ENCODE results near the gene CTNNBL1. TPM values are rescaled to one million over a fixed set of nuclear protein-coding genes. Genes with fewer than 3 reads are reported as not detected.
A peak's percentile ranks its signal among the peaks of the same experiment; 100 is the strongest.

CTNNBL1 gene
- total RNA-seq, 1 donor from 2014 or later: 87.7 TPM

DNA sequence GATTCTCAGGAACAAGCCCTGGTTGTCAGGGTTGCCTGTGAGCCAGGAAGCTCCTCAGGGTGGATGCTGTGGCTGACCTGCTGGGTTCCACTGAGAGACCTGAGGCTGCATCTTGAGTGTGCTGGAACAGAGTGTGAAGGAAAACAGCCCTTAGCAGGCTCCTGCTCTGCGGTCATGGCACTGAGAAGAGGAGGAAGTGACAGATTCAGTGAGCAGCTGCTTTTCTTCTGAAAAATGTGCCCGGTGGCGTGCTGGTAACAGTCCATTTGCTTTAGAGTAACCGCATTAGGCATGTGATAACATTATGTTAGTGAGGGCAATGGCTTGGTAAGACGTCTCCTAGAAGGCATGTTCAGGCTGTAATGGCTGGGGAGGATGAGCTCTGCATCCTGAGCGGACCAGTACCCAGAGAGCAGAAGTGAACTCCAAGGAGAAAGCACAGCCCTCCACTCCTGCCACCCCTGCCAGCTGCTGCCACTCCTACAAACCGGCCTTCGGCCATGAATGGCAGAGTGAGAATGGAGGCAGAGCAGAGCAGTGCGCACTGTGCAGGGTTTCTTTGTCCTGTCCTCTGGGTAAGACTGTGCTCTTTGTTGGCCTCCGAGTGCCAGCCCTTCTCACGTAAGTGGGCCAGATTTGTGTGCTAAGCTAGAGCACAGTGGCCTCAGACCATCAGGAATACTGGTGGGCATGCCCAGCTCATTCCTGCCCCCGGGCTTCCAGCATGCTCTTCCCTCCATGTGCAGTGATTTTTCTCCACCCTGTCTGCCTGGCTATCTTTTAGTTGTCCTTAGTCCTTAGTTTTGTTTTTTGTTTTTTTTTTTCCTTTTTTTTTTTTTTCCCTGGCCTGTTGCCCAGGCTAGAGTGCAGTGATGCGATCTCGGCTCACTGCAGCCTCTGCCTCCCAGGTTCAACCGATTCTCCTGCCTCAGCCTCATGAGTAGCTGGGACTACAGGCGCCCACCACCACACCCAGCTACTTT is 111.0 kb downstream of the CTNNBL1 start:
- Mint-ChIP-seq H3K4me3 (no peak overlapping the region), H3K9me3 (no peaks in the 10 kb centered on the region), H3K27ac (ENCODE audit: unreplicated experiment) (no peak overlapping the region), H3K4me1 (peaks cover 12% of the 10 kb centered on the region), H3K36me3 (ENCODE audit: low read depth) (peaks cover 7% of the 10 kb centered on the region), H3K27me3 (ENCODE audit: low read depth) (no peaks in the 10 kb centered on the region)
- TF ChIP-seq, protein P1, sequence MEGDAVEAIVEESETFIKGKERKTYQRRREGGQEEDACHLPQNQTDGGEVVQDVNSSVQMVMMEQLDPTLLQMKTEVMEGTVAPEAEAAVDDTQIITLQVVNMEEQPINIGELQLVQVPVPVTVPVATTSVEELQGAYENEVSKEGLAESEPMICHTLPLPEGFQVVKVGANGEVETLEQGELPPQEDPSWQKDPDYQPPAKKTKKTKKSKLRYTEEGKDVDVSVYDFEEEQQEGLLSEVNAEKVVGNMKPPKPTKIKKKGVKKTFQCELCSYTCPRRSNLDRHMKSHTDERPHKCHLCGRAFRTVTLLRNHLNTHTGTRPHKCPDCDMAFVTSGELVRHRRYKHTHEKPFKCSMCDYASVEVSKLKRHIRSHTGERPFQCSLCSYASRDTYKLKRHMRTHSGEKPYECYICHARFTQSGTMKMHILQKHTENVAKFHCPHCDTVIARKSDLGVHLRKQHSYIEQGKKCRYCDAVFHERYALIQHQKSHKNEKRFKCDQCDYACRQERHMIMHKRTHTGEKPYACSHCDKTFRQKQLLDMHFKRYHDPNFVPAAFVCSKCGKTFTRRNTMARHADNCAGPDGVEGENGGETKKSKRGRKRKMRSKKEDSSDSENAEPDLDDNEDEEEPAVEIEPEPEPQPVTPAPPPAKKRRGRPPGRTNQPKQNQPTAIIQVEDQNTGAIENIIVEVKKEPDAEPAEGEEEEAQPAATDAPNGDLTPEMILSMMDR (conservative IDR thresholded peaks at IDR 0.05): no peak
- DNase-seq (ENCODE audit: low read depth, low spot score): no peak

DNA sequence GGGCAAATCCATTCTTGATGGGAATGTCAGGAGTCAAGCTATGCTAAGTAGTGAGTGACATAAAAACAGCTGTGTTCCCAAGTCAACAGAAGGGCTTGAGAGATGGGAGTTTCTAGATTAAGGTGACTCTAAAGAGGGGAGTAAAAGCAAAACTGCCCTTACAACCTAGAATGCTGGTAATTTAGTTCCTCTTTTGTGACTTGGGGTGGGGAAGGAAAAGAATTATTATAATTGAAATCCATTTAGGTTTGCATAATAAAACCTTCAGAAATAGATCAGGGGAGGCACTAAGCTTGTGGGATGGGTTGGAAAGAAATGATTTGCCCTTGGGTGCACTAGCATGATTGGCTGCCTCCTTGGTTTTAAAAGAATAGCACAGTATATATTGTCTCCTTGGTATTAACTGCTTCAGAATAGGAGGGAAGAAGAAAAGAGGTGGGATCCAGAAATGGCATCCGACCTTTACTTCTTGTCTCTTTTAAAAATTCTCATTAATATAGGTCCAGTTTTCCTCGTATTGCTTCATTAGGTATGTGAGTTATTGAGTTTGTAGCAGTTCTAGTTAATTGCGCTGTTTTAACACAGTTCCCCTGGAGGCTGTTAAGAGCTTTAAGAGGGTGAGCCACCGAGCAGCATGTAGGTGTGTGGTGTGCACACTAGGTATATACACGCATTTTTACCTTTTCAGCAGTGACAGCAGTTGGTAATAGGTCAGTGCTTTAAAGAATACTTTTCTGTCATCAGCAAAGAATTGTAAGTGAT is 113.8 kb downstream of the CTNNBL1 start:
- no peak overlapping the region for H3K27ac Mint-ChIP-seq (ENCODE audit: unreplicated experiment)
- TF ChIP-seq, protein P1 (conservative IDR thresholded peaks at IDR 0.05): no peak
- no peaks in the 10 kb centered on the region for H3K9me3 Mint-ChIP-seq
- H3K36me3 Mint-ChIP-seq (ENCODE audit: low read depth): peaks cover 7% of the 10 kb centered on the region
- no peak for DNase-seq (ENCODE audit: low read depth, low spot score)
- H3K4me3 Mint-ChIP-seq: no peak overlapping the region
- H3K27me3 Mint-ChIP-seq (ENCODE audit: low read depth): no peaks in the 10 kb centered on the region
- H3K4me1 Mint-ChIP-seq: peaks cover 12% of the 10 kb centered on the region

DNA sequence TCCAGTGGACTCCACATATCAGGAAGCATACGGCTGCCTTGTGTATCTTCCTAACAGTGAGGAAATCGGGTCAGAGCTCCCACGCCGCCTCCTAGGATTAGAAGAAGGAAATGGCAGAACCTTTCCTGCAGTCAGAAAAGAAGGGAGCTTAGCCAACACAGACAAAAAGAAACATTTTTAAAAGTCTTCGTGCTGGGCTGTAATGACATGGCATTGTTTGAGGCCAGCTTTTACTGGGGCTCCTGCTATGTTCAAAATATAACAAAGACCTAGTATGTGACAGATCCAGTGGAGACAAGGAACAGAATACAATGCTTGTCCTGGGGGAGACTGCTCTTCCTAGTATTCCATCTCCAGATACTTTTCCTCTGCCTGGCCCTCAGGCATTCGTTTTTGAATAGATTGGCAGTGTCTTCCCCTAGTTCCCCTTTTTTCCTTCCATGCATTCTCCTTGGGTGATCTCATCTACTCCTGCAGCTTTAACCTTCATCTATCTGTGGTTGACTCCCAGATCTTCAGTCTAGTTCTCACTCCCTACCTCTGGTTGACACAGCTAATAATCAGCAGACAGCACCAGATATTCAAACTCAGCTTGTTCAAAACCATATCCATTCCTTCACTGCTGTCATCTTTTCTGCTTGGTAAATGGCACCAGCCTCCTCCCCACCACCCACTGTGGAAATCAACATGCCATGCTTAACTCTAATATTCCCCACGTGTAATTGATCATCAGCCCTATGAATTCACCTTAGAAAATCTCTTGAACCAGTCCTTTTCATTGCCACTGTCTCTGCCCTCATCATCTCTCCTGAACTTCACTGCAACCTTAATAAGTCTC is 114.6 kb downstream of the CTNNBL1 start:
- Mint-ChIP-seq H3K4me3 (no peak overlapping the region), H3K36me3 (ENCODE audit: low read depth) (peaks cover 7% of the 10 kb centered on the region), H3K27me3 (ENCODE audit: low read depth) (no peaks in the 10 kb centered on the region), H3K27ac (ENCODE audit: unreplicated experiment) (peak overlapping the region; percentile 21), H3K9me3 (no peaks in the 10 kb centered on the region), H3K4me1 (peaks cover 12% of the 10 kb centered on the region)
- no peak for DNase-seq (ENCODE audit: low read depth, low spot score)
- TF ChIP-seq, protein P1 (conservative IDR thresholded peaks at IDR 0.05): no peak

GRCh38 chr20:37810027-37810426 is 116.2 kb downstream of the CTNNBL1 start:
- H3K4me1 Mint-ChIP-seq: peaks cover 12% of the 10 kb centered on the region
- H3K27ac Mint-ChIP-seq (ENCODE audit: unreplicated experiment): no peak overlapping the region
- H3K27me3 Mint-ChIP-seq (ENCODE audit: low read depth): no peaks in the 10 kb centered on the region
- no peaks in the 10 kb centered on the region for H3K9me3 Mint-ChIP-seq
- no peak for DNase-seq (ENCODE audit: low read depth, low spot score)
- TF ChIP-seq, protein P1 (conservative IDR thresholded peaks at IDR 0.05): no peak
- H3K36me3 Mint-ChIP-seq (ENCODE audit: low read depth): peaks cover 7% of the 10 kb centered on the region
- no peak overlapping the region for H3K4me3 Mint-ChIP-seq

DNA sequence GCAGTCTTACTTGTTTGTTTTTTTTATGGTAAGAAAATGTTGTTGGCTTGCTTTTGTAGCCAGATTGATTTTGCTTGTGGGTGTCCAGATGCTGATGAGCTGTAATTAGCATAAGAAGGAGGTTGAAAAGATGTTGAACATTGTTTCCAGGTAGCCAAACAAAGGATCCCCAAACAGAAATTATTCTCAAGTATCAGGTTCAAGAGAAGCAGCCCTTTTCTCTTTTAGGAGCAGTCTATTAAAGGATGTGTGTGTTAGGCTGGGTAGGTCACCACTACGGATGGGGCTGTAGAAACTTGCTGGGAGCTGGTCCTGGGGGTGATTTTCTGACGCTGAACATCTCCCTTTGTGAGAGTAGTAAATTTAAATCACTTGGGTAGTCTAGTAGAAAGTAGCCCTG is 122.2 kb downstream of the CTNNBL1 start:
- Mint-ChIP-seq H3K36me3 (ENCODE audit: low read depth) (no peaks in the 10 kb centered on the region), H3K4me1 (peaks cover 15% of the 10 kb centered on the region), H3K9me3 (no peaks in the 10 kb centered on the region), H3K27ac (ENCODE audit: unreplicated experiment) (no peak overlapping the region), H3K27me3 (ENCODE audit: low read depth) (no peaks in the 10 kb centered on the region), H3K4me3 (no peak overlapping the region)
- TF ChIP-seq, protein P1 (conservative IDR thresholded peaks at IDR 0.05): no peak
- no peak for DNase-seq (ENCODE audit: low read depth, low spot score)
